H1 (cell line): ENCODE measurements around the gene C7orf25.

Experiments
- CHD2 ChIP-seq: IDR thresholded peaks from 2 replicates; pipeline ENCODE4 v1.6.1; 2012; ENCODE audit warnings: low read length, improper control_type of control experiment
- CREB1 ChIP-seq: IDR thresholded peaks from 2 replicates; pipeline ENCODE4 v1.6.1; 2012; ENCODE audit warnings: inconsistent platforms
- GABPA ChIP-seq: IDR thresholded peaks from 2 replicates; pipeline ENCODE4 v1.6.1; 2011; ENCODE audit warnings: mild to moderate bottlenecking, low read length, moderate library complexity, borderline replicate concordance; ENCODE audit not compliant: insufficient read depth
- JUN ChIP-seq: IDR thresholded peaks from 2 replicates; pipeline ENCODE4 v1.6.1; 2011; ENCODE audit warnings: low read depth, mild to moderate bottlenecking, improper control_type of control experiment, low read length
- POLR2A ChIP-seq, 2 experiments: IDR thresholded peaks; 1 replicate in 1 of 2; 2 replicates in 1 of 2; pipeline ENCODE4 v1.6.1; 2011; ENCODE audit warnings: low read depth in 2 of 2, low read length in 2 of 2, mild to moderate bottlenecking in 2 of 2; ENCODE audit errors: control extremely low read depth in 1 of 2
- RFX5 ChIP-seq: IDR thresholded peaks from 2 replicates; pipeline ENCODE4 v1.6.1; 2011; ENCODE audit warnings: low read depth, low read length, improper control_type of control experiment, borderline replicate concordance
- SAP30 ChIP-seq: fragments of 300-600 bp; sonication (generic); IDR thresholded peaks from 2 replicates; pipeline ENCODE4 v1.7.1; 2012; ENCODE audit warnings: low read length, moderate library complexity, mild to moderate bottlenecking, inconsistent platforms; ENCODE audit not compliant: insufficient read depth, insufficient replicate concordance
- SUZ12 ChIP-seq: fragments of 200-600 bp; sonication (generic); IDR thresholded peaks from 2 replicates; pipeline ENCODE4 v1.6.1; 2012; ENCODE audit warnings: mild to moderate bottlenecking, inconsistent platforms, low read length, moderate library complexity, mixed read lengths
- TAF7 ChIP-seq: optimal IDR thresholded peaks from 2 replicates; pipeline ENCODE3; 2011; ENCODE audit warnings: low read depth, mild to moderate bottlenecking, inconsistent platforms, low read length, moderate library complexity, borderline replicate concordance
- TBP ChIP-seq: IDR thresholded peaks from 2 replicates; pipeline ENCODE4 v1.6.1; 2011; ENCODE audit warnings: low read depth, low read length, improper control_type of control experiment
- TEAD4 ChIP-seq: IDR thresholded peaks from 2 replicates; pipeline ENCODE4 v1.6.1; 2012; ENCODE audit warnings: low read depth, low read length, inconsistent platforms, mixed read lengths
- TF ChIP-seq, protein P1 (sequence below): IDR thresholded peaks from 2 replicates; pipeline ENCODE4 v1.6.1; 2012; ENCODE audit warnings: inconsistent platforms
- TF ChIP-seq, protein P2 (sequence below), 3 experiments: IDR thresholded peaks; 1 replicate in 2 of 3; 2 replicates in 1 of 3; pipeline versions ENCODE4 v1.5.1 to v1.6.1; 2011; ENCODE audit warnings: low read length in 3 of 3, mild to moderate bottlenecking in 3 of 3, inconsistent platforms in 2 of 3, low read depth in 1 of 3, moderate library complexity in 1 of 3; ENCODE audit not compliant: insufficient read depth in 1 of 3; ENCODE audit errors: control extremely low read depth in 1 of 3
- TF ChIP-seq, protein P3 (sequence below): IDR thresholded peaks from 2 replicates; pipeline ENCODE4 v1.6.1; 2012; ENCODE audit warnings: inconsistent platforms

DNA sequence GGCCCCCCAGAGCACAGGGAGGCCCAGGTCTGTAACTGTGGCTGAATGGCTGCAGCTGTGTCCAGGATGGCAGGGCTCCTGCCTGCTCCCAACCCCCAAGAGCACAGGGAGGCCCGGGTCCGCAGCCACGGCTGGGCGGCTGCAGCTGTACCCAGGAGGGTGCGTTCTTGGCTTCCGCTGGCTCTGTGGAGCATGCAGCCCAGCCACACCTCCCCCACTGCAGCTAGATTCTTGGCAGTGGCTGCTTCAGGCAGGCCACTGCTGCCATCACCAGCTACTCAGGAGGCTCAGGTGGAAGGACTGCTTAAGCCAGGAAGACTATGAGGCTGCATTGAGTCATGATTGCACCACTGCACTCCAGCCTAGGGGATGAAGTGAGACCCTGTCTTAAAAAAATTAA lies 27.9 kb downstream of the C7orf25 start:
- TF ChIP-seq, protein P1, sequence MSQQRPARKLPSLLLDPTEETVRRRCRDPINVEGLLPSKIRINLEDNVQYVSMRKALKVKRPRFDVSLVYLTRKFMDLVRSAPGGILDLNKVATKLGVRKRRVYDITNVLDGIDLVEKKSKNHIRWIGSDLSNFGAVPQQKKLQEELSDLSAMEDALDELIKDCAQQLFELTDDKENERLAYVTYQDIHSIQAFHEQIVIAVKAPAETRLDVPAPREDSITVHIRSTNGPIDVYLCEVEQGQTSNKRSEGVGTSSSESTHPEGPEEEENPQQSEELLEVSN: no peak
- TF ChIP-seq CHD2 (no peak), POLR2A (IDR thresholded peaks at IDR 0.05; ENCODE audit: control extremely low read depth in 1 of 2, low read depth in 2 of 2, low read length in 2 of 2) (no peak), SAP30 (no peak), TEAD4 (no peak), TBP (no peak), CREB1 (no peak), SUZ12 (no peak), TAF7 (no peak), JUN (no peak), RFX5 (no peak), GABPA (no peak)
- TF ChIP-seq, protein P2, sequence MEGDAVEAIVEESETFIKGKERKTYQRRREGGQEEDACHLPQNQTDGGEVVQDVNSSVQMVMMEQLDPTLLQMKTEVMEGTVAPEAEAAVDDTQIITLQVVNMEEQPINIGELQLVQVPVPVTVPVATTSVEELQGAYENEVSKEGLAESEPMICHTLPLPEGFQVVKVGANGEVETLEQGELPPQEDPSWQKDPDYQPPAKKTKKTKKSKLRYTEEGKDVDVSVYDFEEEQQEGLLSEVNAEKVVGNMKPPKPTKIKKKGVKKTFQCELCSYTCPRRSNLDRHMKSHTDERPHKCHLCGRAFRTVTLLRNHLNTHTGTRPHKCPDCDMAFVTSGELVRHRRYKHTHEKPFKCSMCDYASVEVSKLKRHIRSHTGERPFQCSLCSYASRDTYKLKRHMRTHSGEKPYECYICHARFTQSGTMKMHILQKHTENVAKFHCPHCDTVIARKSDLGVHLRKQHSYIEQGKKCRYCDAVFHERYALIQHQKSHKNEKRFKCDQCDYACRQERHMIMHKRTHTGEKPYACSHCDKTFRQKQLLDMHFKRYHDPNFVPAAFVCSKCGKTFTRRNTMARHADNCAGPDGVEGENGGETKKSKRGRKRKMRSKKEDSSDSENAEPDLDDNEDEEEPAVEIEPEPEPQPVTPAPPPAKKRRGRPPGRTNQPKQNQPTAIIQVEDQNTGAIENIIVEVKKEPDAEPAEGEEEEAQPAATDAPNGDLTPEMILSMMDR (IDR thresholded peaks at IDR 0.05; ENCODE audit: control extremely low read depth in 1 of 3, insufficient read depth in 1 of 3, low read depth in 1 of 3, low read length in 3 of 3): no peak
- TF ChIP-seq, protein P3, sequence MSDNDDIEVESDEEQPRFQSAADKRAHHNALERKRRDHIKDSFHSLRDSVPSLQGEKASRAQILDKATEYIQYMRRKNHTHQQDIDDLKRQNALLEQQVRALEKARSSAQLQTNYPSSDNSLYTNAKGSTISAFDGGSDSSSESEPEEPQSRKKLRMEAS: no peak
